ENCODE measurements around the gene ARMC3. TPM values are rescaled to one million over a fixed set of nuclear protein-coding genes. Genes with fewer than 3 reads are reported as not detected.

Gene ARMC3, protein sequence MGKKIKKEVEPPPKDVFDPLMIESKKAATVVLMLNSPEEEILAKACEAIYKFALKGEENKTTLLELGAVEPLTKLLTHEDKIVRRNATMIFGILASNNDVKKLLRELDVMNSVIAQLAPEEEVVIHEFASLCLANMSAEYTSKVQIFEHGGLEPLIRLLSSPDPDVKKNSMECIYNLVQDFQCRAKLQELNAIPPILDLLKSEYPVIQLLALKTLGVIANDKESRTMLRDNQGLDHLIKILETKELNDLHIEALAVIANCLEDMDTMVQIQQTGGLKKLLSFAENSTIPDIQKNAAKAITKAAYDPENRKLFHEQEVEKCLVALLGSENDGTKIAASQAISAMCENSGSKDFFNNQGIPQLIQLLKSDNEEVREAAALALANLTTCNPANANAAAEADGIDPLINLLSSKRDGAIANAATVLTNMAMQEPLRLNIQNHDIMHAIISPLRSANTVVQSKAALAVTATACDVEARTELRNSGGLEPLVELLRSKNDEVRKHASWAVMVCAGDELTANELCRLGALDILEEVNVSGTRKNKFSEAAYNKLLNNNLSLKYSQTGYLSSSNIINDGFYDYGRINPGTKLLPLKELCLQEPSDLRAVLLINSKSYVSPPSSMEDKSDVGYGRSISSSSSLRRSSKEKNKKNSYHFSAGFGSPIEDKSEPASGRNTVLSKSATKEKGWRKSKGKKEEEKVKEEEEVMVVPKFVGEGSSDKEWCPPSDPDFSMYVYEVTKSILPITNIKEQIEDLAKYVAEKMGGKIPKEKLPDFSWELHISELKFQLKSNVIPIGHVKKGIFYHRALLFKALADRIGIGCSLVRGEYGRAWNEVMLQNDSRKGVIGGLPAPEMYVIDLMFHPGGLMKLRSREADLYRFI
- 0.09 and 0.37 TPM in 2 replicates for total RNA-seq (2021)
- long read RNA-seq, partial matches to known transcripts = 0 of 3 reads
- long read RNA-seq, other reads (novel, unspliced or antisense) = 3 of 3 reads

DNA sequence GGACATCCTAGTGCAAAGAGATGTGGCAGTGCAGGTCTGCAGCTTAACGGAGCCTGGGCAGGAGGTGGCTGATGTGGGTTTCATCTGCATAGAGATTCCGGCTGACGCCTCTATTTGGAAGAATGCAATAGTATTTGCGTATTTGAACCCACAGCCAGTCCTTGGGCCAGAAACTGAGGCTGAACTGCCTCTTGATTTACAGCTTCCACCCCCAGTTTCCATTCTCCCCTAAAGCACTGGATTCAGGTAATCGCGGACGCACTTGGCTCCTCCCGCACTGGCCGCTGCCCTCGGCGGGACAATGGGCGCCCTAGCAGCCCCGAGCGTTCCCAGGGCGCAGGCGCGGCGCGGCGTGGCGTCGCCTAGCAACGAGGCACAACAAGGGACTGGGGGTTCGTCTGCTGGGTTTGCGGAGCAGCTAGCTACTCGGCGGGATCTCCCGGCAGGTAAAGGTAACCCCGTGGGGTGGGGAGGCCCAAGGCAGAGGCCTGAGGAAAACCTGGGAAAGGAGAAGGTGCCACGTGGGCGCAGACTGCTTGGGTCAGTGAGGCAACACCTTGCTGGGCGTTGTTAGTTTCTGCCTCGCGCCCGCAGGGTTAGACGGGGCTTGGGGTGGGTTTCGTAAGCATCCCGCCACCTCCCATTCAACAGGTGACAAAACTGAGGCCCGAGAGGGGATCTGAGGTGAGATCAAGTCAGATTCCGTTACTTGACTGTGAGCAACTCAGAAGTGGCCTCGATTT lies at the start of gene ARMC3:
Gene ARMC3 (plus strand): TSS at position 393 of the 743 bp plus-strand sequence. CDS start 3,944 bp downstream, outside the sequence.
- no CpG with 5 or more reads among the region's 41 CpGs for WGBS (ENCODE audit: extremely low coverage, insufficient read length, low lambda C conversion rate)
- no peak within 1 kb of the TSS for H4K8ac ChIP-seq (replicated peaks; ENCODE audit: insufficient read length, low read depth, low read length)
- no peak within 1 kb of the TSS for H2BK5ac ChIP-seq (ENCODE audit: insufficient read length, low read length)
- no peaks in the 10 kb centered on the region; the same call in 1 of the 2 replicates for H3K27me3 ChIP-seq (ENCODE audit: insufficient read depth, low read length)
- H2BK120ac ChIP-seq (ENCODE audit: low read depth, low read length, poor library complexity, severe bottlenecking) = no peak within 1 kb of the TSS
- H4K20me1 ChIP-seq (ENCODE audit: control insufficient read depth, insufficient read depth, insufficient read length) = no peaks in the 10 kb centered on the region
- H3K9ac ChIP-seq (ENCODE audit: extremely low read depth, insufficient read length, low read length) = peak within 1 kb of the TSS; percentile 23
- peak within 1 kb of the TSS; percentile 32 for H2AFZ ChIP-seq (ENCODE audit: low read length)
- 0 out of 4 replicates have a peak, but pooled peaks cover 0 to 3% of the 10 kb centered on the region in 2 experiments for H3K4me1 Mint-ChIP-seq
- no peak within 1 kb of the TSS for H3T11ph ChIP-seq (ENCODE audit: low read length)
- no peak within 1 kb of the TSS for H2BK12ac ChIP-seq (ENCODE audit: insufficient read length, low read depth, low read length)
- no peaks in the 10 kb centered on the region for H3K79me1 ChIP-seq (ENCODE audit: insufficient read depth, low read depth, low read length, poor library complexity, severe bottlenecking)
- H3K23me2 ChIP-seq (ENCODE audit: insufficient read length, low read depth, low read length, poor library complexity, severe bottlenecking) = peaks cover 4% of the 10 kb centered on the region
- peaks cover 25% of the 10 kb centered on the region for H3K27me3 Mint-ChIP-seq (ENCODE audit: low read depth)
- H2BK20ac ChIP-seq (ENCODE audit: low read depth, low read length, poor library complexity, severe bottlenecking) = no peak within 1 kb of the TSS
- DNase-seq = peak; percentile 92
- H3K27ac ChIP-seq (ENCODE audit: insufficient read length, low read depth, low read length) = no peak within 1 kb of the TSS
- peak within 1 kb of the TSS; percentile 83; the same call in 1 of the 2 replicates for H3K14ac ChIP-seq (ENCODE audit: insufficient read depth, low read length)
- H3K79me2 ChIP-seq (ENCODE audit: insufficient read depth, low read length) = no peaks in the 10 kb centered on the region
- H3K9me3 ChIP-seq (ENCODE audit: control insufficient read depth, low read depth, low read length) = no peaks in the 10 kb centered on the region
- H3K23ac ChIP-seq (ENCODE audit: insufficient read length, low read depth, low read length) = no peak within 1 kb of the TSS
- H3K18ac ChIP-seq (ENCODE audit: insufficient read length, low read depth, low read length) = peak within 1 kb of the TSS; percentile 64
- no peaks in the 10 kb centered on the region for H3K9me3 Mint-ChIP-seq
- TF ChIP-seq, protein P1, sequence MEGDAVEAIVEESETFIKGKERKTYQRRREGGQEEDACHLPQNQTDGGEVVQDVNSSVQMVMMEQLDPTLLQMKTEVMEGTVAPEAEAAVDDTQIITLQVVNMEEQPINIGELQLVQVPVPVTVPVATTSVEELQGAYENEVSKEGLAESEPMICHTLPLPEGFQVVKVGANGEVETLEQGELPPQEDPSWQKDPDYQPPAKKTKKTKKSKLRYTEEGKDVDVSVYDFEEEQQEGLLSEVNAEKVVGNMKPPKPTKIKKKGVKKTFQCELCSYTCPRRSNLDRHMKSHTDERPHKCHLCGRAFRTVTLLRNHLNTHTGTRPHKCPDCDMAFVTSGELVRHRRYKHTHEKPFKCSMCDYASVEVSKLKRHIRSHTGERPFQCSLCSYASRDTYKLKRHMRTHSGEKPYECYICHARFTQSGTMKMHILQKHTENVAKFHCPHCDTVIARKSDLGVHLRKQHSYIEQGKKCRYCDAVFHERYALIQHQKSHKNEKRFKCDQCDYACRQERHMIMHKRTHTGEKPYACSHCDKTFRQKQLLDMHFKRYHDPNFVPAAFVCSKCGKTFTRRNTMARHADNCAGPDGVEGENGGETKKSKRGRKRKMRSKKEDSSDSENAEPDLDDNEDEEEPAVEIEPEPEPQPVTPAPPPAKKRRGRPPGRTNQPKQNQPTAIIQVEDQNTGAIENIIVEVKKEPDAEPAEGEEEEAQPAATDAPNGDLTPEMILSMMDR (conservative IDR thresholded peaks at IDR 0.05) = no peak
- H2BK15ac ChIP-seq (ENCODE audit: low read depth, low read length) = no peak within 1 kb of the TSS
- no peak within 1 kb of the TSS; a peak in 1 of 5 replicates for H3K4me3 Mint-ChIP-seq
- no peak within 1 kb of the TSS for H3K4ac ChIP-seq (ENCODE audit: low read depth, low read length)
- H4K91ac ChIP-seq (ENCODE audit: insufficient read length, low read depth, low read length) = no peak within 1 kb of the TSS
- peak within 1 kb of the TSS; percentile 61 for H3K4me2 ChIP-seq (ENCODE audit: insufficient read depth, insufficient read length, low read length)
- H3K4me1 ChIP-seq (ENCODE audit: insufficient read depth, low read length) = no peaks in the 10 kb centered on the region
- H3K27ac Mint-ChIP-seq = peak within 1 kb of the TSS in 1 of 3 experiments; percentile 82; a peak in 1 of 7 replicates
- no peaks in the 10 kb centered on the region for H3K36me3 Mint-ChIP-seq (ENCODE audit: insufficient read depth in 1 of 3, low read depth in 3 of 3)
- H4K5ac ChIP-seq (ENCODE audit: insufficient read length, low read depth, low read length) = no peak within 1 kb of the TSS
- no peak within 1 kb of the TSS for H3K56ac ChIP-seq (ENCODE audit: insufficient read length, low read depth, low read length)
- no peak within 1 kb of the TSS for H2AK5ac ChIP-seq (ENCODE audit: insufficient read length, low read length)

All from H9 (cell line).